GM21515 (cell line): ENCODE data around the gene TCEANC2.
A peak's percentile ranks its signal among the peaks of the same experiment; 100 is the strongest.
"Not testable (repeated sequence)": the region's sequence is repeated elsewhere in the genome, so short reads cannot be mapped to it uniquely, and the experiment has no call there.

ENCODE experiments used
- ATAC-seq: cut with Tn5 transposase; IDR thresholded peaks from one replicate; pipeline ENCODE4 v1.9.1; 2021; ENCODE audit not compliant: unreplicated experiment

The TCEANC2 gene

DNA sequence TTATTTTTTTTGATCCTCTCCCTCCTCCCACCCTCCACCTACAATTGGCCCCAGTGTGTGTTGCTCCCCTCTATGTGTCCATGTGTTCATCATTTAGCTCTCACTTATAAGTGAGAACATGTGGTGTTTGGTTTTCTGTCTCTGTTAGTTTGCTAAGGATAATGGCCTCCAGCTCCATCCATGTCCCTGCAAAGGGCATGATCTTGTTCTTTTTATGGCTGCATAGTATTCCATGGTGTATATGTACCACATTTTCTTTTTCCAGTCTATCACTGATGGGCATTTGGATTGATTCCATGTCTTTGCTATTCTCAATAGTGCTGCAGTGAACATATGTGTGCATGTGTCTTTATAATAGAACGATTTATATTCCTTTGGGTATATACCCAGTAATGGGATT lies 28.6 kb upstream of the TCEANC2 start:
- not testable (repeated sequence) for ATAC-seq

DNA sequence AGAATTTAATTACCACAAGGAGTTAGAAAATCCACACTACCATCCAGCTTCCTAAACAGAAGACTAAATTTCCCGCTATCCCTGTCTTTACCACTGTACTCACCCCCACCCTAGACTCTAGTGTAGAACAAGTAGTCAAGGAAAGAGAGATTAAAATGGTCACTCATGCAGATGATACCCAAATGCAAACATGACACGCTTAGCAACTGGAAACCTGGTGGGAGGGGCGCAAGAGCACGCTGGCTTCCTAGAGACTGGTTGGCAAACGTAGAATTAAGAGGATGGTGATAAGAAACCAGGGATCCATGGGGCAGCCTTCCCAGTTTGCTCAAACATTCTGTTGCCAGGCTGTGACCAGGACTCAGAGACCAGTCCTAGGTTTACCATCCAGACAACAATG lies 25.6 kb upstream of the TCEANC2 start:
- ATAC-seq: no peak

GRCh38 chr1:54028306-54029251 lies 24.8 kb upstream of the TCEANC2 start:
- ATAC-seq: no peak

- ATAC-seq: no peak
These were observed 15.9 kb upstream of the TCEANC2 start for GRCh38 chr1:54037476-54037875.

GRCh38 chr1:54041806-54042205 lies 11.6 kb upstream of the TCEANC2 start:
- no peak for ATAC-seq

GRCh38 chr1:54045496-54045895 lies 7.9 kb upstream of the TCEANC2 start:
- no peak for ATAC-seq

- no peak for ATAC-seq
These were observed 6.6 kb upstream of the TCEANC2 start for GRCh38 chr1:54046671-54047383.

GRCh38 chr1:54047384-54048305 lies 5.8 kb upstream of the TCEANC2 start:
- no peak for ATAC-seq

- ATAC-seq: not testable (repeated sequence)
These were observed 3.0 kb upstream of the TCEANC2 start for GRCh38 chr1:54050435-54050834.

DNA sequence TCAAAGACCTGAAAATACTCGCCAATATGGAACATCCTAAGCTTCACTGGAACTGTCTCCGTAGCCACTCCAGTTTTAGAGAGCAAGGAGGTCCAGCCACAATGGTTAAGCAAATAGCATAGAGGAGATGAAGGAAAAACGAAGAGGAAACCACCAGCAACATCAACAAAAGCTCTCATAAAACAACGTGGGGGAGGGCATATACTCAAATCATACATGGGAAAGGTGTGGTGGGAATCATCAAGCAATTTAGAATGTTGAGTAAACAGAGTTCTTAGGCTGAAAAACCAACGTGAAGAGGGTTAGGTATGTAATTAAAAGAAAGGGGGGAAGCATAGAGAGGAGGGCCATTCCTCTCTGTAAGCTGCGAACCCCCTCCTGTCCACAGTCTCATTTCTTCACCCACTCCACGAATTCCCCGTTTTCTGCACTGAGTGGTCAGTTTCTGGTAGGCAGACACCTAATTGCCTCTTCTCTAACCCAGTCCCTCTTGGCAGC lies 1.4 kb upstream of the TCEANC2 start:
- ATAC-seq: no peak

- ATAC-seq: peak; percentile 24
These were observed 926 bp upstream of the TCEANC2 start for GRCh38 chr1:54052431-54052933.

- ATAC-seq: no peak
These were observed 483 bp downstream of the TCEANC2 start for GRCh38 chr1:54053745-54054437.

- ATAC-seq: no peak
These were observed 986 bp downstream of the TCEANC2 start for GRCh38 chr1:54054438-54054749.

DNA sequence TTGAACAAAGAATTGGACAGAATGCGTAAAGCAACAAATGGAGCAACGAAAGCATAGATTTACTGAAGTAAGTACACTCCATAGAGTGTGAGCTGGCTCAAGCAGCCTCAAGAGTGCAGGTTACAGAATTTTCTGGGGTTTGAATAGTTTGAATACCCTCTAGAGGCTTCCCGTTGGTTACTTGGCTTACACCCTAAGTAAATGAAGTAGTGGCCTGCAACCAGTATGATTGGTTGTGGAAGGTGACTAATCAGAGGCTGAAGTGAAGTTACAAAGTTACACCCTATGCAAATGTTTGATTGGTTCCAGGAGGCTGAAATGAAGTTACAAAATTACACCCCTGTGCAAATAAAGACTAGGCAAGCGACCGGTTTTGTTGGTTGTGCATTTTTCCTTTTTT lies 10.9 kb downstream of the TCEANC2 start:
- ATAC-seq: no peak

- no peak for ATAC-seq
These were observed 16.4 kb downstream of the TCEANC2 start for GRCh38 chr1:54069791-54070170.

DNA sequence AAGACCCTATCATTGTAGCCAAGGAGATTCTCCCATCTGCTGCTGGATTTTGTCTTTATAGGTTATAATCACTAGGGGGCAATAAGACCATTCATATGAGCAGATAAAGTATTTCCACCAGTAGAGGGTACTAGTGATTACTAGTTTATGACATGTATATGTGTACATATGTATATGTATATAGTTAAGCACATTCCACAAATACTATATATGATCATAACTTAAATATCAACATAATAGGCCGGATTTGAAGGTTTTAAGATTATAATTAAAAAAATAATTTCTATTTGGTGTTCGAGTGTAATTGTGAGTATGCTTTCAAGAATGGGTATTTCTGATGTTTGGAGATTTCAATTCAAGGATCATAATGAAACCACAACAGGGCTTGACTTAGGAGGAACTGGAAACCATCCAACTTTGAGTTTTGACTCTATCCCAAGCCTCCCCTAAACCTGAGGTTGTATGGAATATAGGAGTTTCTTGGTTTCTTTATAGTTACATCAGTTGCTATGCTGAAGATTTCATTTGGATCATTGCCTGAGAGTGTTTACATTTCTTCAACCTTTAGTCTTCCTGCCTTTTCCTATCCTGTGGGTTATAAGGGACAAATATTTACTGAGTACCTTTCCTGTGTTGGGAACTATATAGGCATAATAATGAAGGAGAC lies 16.9 kb downstream of the TCEANC2 start:
- ATAC-seq: peak; percentile 67

DNA sequence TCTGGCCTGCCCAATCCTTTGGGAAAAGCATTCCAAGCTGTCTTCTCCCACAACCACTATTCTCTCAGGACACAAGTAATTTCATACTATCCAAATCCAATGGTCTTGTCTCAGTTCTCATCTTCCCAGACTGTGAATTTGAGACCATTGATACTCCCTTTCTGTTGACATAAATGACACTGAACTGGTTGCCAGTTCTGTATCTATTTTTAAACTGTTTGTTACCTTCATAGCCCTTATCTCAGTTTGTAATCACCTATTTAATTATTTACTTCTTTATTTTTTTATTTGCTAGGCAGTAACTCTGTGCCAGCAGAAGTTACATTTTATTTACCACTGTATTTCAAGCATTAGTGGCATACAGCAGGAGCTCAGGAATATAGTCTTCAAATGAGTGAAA lies 24.0 kb downstream of the TCEANC2 start:
- no peak for ATAC-seq

- ATAC-seq: no peak
These were observed 27.2 kb downstream of the TCEANC2 start for GRCh38 chr1:54080598-54081049.
